Upper lobe of left lung (tissue), 6 donors: ENCODE results near the gene MYO16. TPM values are rescaled to one million over a fixed set of nuclear protein-coding genes. Genes with fewer than 3 reads are reported as not detected.

Experiments used
- ATAC-seq, 2 donors: fragments of 200-7000 bp; cut with Tn5 transposase; one replicate each; pipeline ENCODE4 v1.9.1; 2022; ENCODE audit warnings: mild to moderate bottlenecking in 2 of 2, moderate library complexity in 2 of 2; ENCODE audit not compliant: low FRiP score in 2 of 2
- DNase-seq, 2 donors: peaks; one replicate each; pipeline ENCODE4 v3.0.0-alpha.2; 2019 to 2020
- H3K27ac ChIP-seq, 4 donors: fragments of 200-600 bp; sonication (generic); one replicate each; pipeline ENCODE4 v1.5.1; 2016 to 2019
- H3K27me3 ChIP-seq, 4 donors: fragments of 200-600 bp; sonication (generic); one replicate each; pipeline ENCODE4 v1.5.1; 2017 to 2019
- H3K36me3 ChIP-seq, 4 donors: fragments of 200-600 bp; sonication (generic); one replicate each; pipeline ENCODE4 v1.5.1; 2016 to 2019
- H3K4me1 ChIP-seq, 4 donors: fragments of 200-600 bp; sonication (generic); one replicate each; pipeline ENCODE4 v1.5.1; 2018 to 2019
- H3K4me3 ChIP-seq, 4 donors: fragments of 200-600 bp; sonication (generic); one replicate each; pipeline ENCODE4 v1.5.1; 2017 to 2019; ENCODE audit warnings: mild to moderate bottlenecking in 2 of 4, moderate library complexity in 1 of 4
- H3K9me3 ChIP-seq, 4 donors: fragments of 200-600 bp; sonication (generic); one replicate each; pipeline ENCODE4 v1.5.1; 2018 to 2019
- CTCF ChIP-seq, 6 experiments: fragments of 450-650 bp in 4 of 6; fragments of 200-600 bp in 2 of 6; sonication (generic) in 2 of 6; IDR thresholded peaks; one replicate each; pipeline ENCODE4 v1.5.1; 2016 to 2019; ENCODE audit warnings: antibody characterized with exemption in 6 of 6
- EP300 ChIP-seq, 4 donors: sonication (generic); formaldehyde crosslinking; IDR thresholded peaks; one replicate each; pipeline ENCODE4 v1.5.1; 2017; ENCODE audit warnings: antibody characterized with exemption in 4 of 4, control low read depth in 2 of 4
- POLR2A ChIP-seq, 4 donors: fragments of 450-650 bp; IDR thresholded peaks; one replicate each; pipeline ENCODE4 v1.5.1; 2016 to 2017; ENCODE audit warnings: antibody characterized with exemption in 4 of 4, mild to moderate bottlenecking in 2 of 4
- POLR2AphosphoS5 ChIP-seq, 2 donors: sonication (generic); formaldehyde crosslinking; IDR thresholded peaks; one replicate each; pipeline ENCODE4 v1.5.1; 2017; ENCODE audit warnings: antibody characterized with exemption in 2 of 2
- WGBS, 2 donors: methylation state at CpG; one replicate each; pipeline ENCODE4 v1.1.5; 2017 to 2018; 5-methylcytosine and 5-hydroxymethylcytosine counted together
- total RNA-seq, 6 donors: library from RNA; depleted of rRNA in 4 of 6; stranded (reverse); fragments of >200 nt in 4 of 6; gene quantifications; one replicate each; pipeline versions ENCODE4 v1.1.0 to v1.2.1, GENCODE V29; 2016 to 2021
- donor health status: DM: no; HTN: no; CAD: no; lungs with moderate emphysema.
- donor health status: DM: no; HTN: yes; CAD: no; lungs with severe emphysema.

Gene MYO16
- total RNA-seq, 6 donors from 2014 or later = under 0.01 to 0.55 (median 0.20) TPM; not detected in 1

DNA sequence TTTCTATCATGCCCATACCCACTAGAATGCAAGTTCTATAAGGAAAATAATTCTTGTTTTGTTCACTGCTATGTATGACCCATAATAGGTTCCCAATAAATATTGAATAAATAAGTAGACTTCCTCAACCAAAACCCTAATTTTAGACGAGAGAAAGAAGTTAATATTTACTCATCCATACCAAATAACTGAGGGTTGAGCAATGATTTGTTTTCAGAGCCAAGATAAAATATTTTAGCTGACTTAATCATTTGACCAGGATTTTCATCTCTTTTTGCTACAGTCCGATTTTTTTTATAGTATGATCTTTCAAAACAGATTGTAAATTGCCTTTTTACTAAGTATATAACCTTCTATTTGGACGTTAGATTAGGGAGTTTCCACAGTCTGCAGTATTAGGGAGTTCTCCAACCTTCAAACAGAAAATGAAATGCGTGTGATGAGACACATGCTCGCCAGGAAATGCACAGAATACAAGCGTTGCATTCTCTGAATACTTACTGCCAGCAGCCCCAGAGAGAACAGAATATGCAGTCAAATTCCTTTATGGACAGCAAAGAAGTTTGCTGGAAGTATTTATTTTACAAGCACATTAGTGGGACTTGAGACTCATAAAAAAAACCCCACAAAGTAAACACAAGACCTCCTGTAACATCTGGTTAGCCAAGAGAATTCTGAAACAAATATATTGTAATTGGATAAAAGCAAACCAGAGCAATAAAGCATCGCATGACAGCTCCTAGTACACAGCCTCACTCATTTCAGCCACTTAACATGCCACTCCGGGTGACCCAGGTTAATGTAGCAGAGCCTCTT, 230.0 kb downstream of the MYO16 start:
- ATAC-seq = peak in 1 of 2 donors; percentile 10
- peak overlapping the region in 1 of 4 donors; percentile 3 for H3K4me3 ChIP-seq
- no peaks in the 10 kb centered on the region for H3K9me3 ChIP-seq
- H3K27me3 ChIP-seq = no peaks in the 10 kb centered on the region
- H3K36me3 ChIP-seq = no peaks in the 10 kb centered on the region
- TF ChIP-seq EP300 (IDR thresholded peaks at IDR 0.05) = no peak
- TF ChIP-seq POLR2A (IDR thresholded peaks at IDR 0.05) = no peak
- TF ChIP-seq CTCF (IDR thresholded peaks at IDR 0.05) = no peak
- TF ChIP-seq POLR2AphosphoS5 (IDR thresholded peaks at IDR 0.05) = no peak
- H3K27ac ChIP-seq = no peak overlapping the region
- WGBS, 2 donors = 35 to 38% methylated on average over 8 of the region's 8 CpGs
- H3K4me1 ChIP-seq = peaks cover 0 to 4% (median 0%) of the 10 kb centered on the region in 4 donors
- no peak for DNase-seq

DNA sequence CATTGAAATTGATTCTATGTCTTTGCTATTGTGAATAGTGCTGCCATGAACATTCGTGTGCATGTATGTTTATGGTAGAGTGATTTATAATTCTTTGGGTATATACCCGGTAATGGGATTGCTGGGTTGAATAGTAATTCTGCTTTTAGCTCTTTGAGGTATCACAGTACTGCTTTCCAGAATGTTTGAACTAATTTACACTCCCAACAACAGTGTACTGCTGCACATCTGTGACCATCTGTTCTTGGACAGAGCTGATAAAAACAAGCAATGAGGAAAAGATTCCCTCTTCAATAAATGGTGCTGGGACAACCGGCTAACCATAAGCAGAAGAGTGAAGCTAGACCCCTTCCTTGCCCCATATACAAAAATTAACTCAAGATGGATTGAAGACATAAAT, 231.0 kb downstream of the MYO16 start:
- ATAC-seq (no peak), DNase-seq (no peak)
- Histone ChIP-seq H3K27ac (no peak overlapping the region), H3K9me3 (no peaks in the 10 kb centered on the region), H3K36me3 (no peaks in the 10 kb centered on the region), H3K4me1 (peaks cover 0 to 4% (median 0%) of the 10 kb centered on the region in 4 donors), H3K27me3 (no peaks in the 10 kb centered on the region), H3K4me3 (no peak overlapping the region)
- TF ChIP-seq CTCF (IDR thresholded peaks at IDR 0.05) = no peak
- TF ChIP-seq POLR2AphosphoS5 (IDR thresholded peaks at IDR 0.05) = no peak
- no peak for TF ChIP-seq POLR2A (IDR thresholded peaks at IDR 0.05)
- 79 to 82% methylated on average over 3 of the region's 3 CpGs for WGBS, 2 donors

DNA sequence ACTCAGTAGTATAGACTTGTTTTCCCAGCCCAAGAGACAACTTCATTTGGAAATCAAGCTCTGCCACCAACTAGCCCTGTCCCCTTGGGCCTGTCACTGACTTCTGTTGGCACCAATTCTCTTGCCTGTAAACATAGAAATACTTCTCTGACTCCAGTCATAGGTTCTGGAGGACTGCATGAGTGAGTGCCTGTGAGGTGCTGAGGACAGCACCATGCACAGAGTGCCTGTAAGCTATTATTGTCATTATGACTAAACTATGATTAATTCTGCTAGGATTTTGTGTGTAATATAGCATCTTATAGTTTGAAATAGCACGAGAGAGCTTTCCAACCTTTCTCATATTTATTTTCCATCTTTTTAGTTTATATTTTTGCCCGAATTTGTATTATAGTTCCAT, 247.9 kb downstream of the MYO16 start:
- no peaks in the 10 kb centered on the region for H3K36me3 ChIP-seq
- H3K4me1 ChIP-seq = no peaks in the 10 kb centered on the region
- TF ChIP-seq CTCF (IDR thresholded peaks at IDR 0.05) = no peak
- TF ChIP-seq POLR2AphosphoS5 (IDR thresholded peaks at IDR 0.05) = no peak
- no peak for TF ChIP-seq POLR2A (IDR thresholded peaks at IDR 0.05)
- no peak for TF ChIP-seq EP300 (IDR thresholded peaks at IDR 0.05)
- no peak overlapping the region for H3K4me3 ChIP-seq
- DNase-seq (no peak), ATAC-seq (no peak)
- H3K27ac ChIP-seq = no peak overlapping the region
- peaks cover 0 to 9% (median 0%) of the 10 kb centered on the region in 4 donors for H3K9me3 ChIP-seq
- 64 to 74% methylated on average over 2 of the region's 2 CpGs for WGBS, 2 donors
- H3K27me3 ChIP-seq = no peaks in the 10 kb centered on the region

GRCh38 chr13:108878732-108879131, 249.3 kb downstream of the MYO16 start:
- H3K36me3 ChIP-seq = no peaks in the 10 kb centered on the region
- no peak for TF ChIP-seq POLR2A (IDR thresholded peaks at IDR 0.05)
- no peak for TF ChIP-seq EP300 (IDR thresholded peaks at IDR 0.05)
- no peak for TF ChIP-seq POLR2AphosphoS5 (IDR thresholded peaks at IDR 0.05)
- TF ChIP-seq CTCF (IDR thresholded peaks at IDR 0.05) = no peak
- 85 to 92% methylated on average over 2 of the region's 2 CpGs for WGBS, 2 donors

More at GRCh38 chr13:108878732-108879131, 249.3 kb downstream of the MYO16 start:
- Histone ChIP-seq H3K4me3 (no peak overlapping the region), H3K9me3 (peaks cover 0 to 9% (median 0%) of the 10 kb centered on the region in 4 donors), H3K4me1 (no peaks in the 10 kb centered on the region), H3K27me3 (no peaks in the 10 kb centered on the region), H3K27ac (no peak overlapping the region)
- ATAC-seq (peak in 1 of 2 donors; percentile 51), DNase-seq (no peak)
